Adrenal gland (tissue), 5 donors: Measurements from ENCODE around the gene PTPRN2.

Experiments
- POLR2A ChIP-seq, 2 donors: fragments of 450-650 bp; IDR thresholded peaks; one replicate each; pipeline ENCODE4 v1.6.1; 2017; ENCODE audit warnings: antibody characterized with exemption in 2 of 2, mild to moderate bottlenecking in 2 of 2, moderate library complexity in 1 of 2
- TF ChIP-seq, protein P1 (sequence below), 6 experiments: fragments of 450-650 bp in 4 of 6; fragments of 200-600 bp in 2 of 6; sonication (generic) in 1 of 6; IDR thresholded peaks; 1 replicate in 5 of 6; 2 replicates in 1 of 6; pipeline versions ENCODE4 v1.5.1 to v1.8.0; 2016 to 2021; ENCODE audit warnings: antibody characterized with exemption in 6 of 6, mild to moderate bottlenecking in 2 of 6, moderate library complexity in 1 of 6
- donor health status: DM: no; HTN: no; CAD: no.

DNA sequence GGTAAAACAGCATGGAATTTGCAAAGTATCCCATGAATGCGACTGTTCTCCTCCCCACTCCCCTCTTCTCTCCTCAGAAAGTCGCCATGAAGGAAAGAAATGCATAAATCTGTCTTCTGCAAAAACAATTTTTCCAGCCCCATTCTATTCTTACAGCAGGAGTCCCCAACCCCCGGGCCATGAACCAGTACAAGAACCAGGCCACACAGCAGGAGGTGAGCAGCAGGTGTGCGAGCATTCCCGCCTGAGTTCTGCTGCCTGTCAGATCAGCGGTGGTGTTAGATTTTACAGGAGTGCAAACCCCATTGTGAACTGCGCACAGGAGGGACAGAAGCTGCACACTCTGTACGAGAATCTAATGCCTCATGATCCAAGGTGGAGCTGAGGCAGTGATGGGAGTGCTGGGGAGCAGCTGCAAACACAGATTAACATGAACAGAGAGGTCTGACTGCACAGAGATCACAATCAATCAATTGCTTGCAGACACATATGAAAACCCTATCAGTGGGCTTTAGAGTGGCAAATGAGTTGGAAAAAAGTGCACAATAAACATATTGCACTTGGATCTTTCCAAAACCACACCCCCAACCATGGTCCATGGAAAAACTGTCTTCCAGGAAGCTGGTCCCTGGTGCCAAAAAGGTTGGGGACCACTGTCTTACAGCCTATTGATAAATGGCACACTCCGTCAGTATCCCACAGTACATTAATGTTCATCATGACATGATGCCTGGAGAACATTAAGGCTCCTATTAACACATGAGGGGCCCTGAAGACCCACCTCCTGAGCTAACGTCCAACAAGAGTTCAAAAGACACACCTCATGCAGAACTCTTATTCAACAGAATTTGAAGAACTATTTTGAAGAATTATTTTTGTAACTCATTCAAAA, 205.0 kb downstream of the PTPRN2 start:
- TF ChIP-seq, protein P1, sequence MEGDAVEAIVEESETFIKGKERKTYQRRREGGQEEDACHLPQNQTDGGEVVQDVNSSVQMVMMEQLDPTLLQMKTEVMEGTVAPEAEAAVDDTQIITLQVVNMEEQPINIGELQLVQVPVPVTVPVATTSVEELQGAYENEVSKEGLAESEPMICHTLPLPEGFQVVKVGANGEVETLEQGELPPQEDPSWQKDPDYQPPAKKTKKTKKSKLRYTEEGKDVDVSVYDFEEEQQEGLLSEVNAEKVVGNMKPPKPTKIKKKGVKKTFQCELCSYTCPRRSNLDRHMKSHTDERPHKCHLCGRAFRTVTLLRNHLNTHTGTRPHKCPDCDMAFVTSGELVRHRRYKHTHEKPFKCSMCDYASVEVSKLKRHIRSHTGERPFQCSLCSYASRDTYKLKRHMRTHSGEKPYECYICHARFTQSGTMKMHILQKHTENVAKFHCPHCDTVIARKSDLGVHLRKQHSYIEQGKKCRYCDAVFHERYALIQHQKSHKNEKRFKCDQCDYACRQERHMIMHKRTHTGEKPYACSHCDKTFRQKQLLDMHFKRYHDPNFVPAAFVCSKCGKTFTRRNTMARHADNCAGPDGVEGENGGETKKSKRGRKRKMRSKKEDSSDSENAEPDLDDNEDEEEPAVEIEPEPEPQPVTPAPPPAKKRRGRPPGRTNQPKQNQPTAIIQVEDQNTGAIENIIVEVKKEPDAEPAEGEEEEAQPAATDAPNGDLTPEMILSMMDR (IDR thresholded peaks at IDR 0.05), result no peak
- TF ChIP-seq POLR2A (IDR thresholded peaks at IDR 0.05), result no peak
